HFFc6 (cell line): ENCODE results near the gene PCP4L1. TPM values are rescaled to one million over a fixed set of nuclear protein-coding genes. Genes with fewer than 3 reads are reported as not detected.

Experiments used
- DNase-seq: peaks from one replicate; pipeline ENCODE4 v3.0.0-alpha.2; 2018
- H3K27ac Mint-ChIP-seq: 2 replicates; pipeline ENCODE4 v1.8.0; 2020; ENCODE audit warnings: mild to moderate bottlenecking, mixed read lengths
- H3K27me3 Mint-ChIP-seq: 2 replicates; pipeline ENCODE4 v1.8.0; 2021; ENCODE audit warnings: mild to moderate bottlenecking, moderate library complexity, mixed read lengths; ENCODE audit not compliant: insufficient read depth
- H3K36me3 Mint-ChIP-seq: 2 replicates; pipeline ENCODE4 v1.8.0; 2021; ENCODE audit warnings: low read depth, mixed read lengths
- H3K4me1 Mint-ChIP-seq: 2 replicates; pipeline ENCODE4 v1.8.0; 2020; ENCODE audit warnings: low read depth, mixed read lengths
- H3K4me3 Mint-ChIP-seq: 2 replicates; pipeline ENCODE4 v1.8.0; 2020; ENCODE audit warnings: mild to moderate bottlenecking, moderate library complexity, mixed read lengths
- H3K9me3 Mint-ChIP-seq: 2 replicates; pipeline ENCODE4 v1.8.0; 2020; ENCODE audit warnings: mild to moderate bottlenecking, mixed read lengths
- CTCF ChIP-seq: fragments of 200-600 bp; sonication (generic); IDR thresholded peaks from 2 replicates; pipeline ENCODE4 v1.5.0; 2021; ENCODE audit warnings: antibody characterized with exemption, mild to moderate bottlenecking
- total RNA-seq, 6 experiments: library from RNA; stranded (reverse); fragmentation: NEBNext Ultra II Directional; extraction: Animal tissue kit (Norgen Biotek cat#: 25700); gene quantifications; 2 replicates in 1 of 6; 3 replicates in 5 of 6; pipeline ENCODE4 v1.2.3, GENCODE V29; 2021

Gene PCP4L1
- total RNA-seq, 6 experiments from 2014 or later, result not detected

DNA sequence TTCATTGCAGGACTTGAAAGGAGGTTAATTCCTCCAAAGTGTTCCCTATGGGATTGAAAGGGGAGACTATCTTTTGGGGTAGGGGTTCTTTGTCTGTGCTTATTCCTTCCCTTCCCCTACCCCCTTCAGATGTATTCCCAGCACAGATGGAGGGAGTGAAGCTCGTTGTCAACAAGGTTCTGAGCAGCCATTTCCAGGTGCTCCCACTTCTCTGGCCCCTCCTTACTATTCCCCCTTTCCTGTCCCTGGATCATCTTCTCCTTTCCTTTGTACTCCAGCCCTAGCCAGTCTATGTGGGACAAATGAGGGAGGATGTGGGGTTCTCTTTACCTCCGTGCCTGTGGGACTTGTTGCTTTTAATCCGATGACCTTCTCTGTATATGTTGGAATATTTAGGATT lies 31.8 kb upstream of the PCP4L1 start:
- TF ChIP-seq CTCF, result no peak
- H3K9me3 Mint-ChIP-seq, result no peaks in the 10 kb centered on the region

GRCh38 chr1:161227196-161227871 lies 31.2 kb upstream of the PCP4L1 start:
- TF ChIP-seq CTCF, result peak; percentile 98
- peak overlapping the region; percentile 99 for H3K4me3 Mint-ChIP-seq
- peak overlapping the region; percentile 92 for H3K27ac Mint-ChIP-seq
- H3K9me3 Mint-ChIP-seq, result no peaks in the 10 kb centered on the region
- peaks cover 1% of the 10 kb centered on the region for H3K27me3 Mint-ChIP-seq
- peaks cover 29% of the 10 kb centered on the region for H3K4me1 Mint-ChIP-seq
- DNase-seq, result peak; percentile 71
- H3K36me3 Mint-ChIP-seq, result peaks cover 5% of the 10 kb centered on the region; the same call in 1 of the 2 replicates

More for the DNA sequence above, 31.8 kb upstream of the PCP4L1 start:
- DNase-seq, result no peak
- peaks cover 3% of the 10 kb centered on the region for H3K27me3 Mint-ChIP-seq
- peak overlapping the region; percentile 99 for H3K4me3 Mint-ChIP-seq
- peak overlapping the region; percentile 92 for H3K27ac Mint-ChIP-seq
- H3K4me1 Mint-ChIP-seq, result peaks cover 29% of the 10 kb centered on the region
- H3K36me3 Mint-ChIP-seq, result peaks cover 5% of the 10 kb centered on the region; the same call in 1 of the 2 replicates

GRCh38 chr1:161228032-161228431 lies 30.5 kb upstream of the PCP4L1 start:
- H3K27ac Mint-ChIP-seq, result peak overlapping the region; percentile 52
- no peak for TF ChIP-seq CTCF
- no peak overlapping the region for H3K4me3 Mint-ChIP-seq
- peaks cover 29% of the 10 kb centered on the region for H3K4me1 Mint-ChIP-seq
- H3K27me3 Mint-ChIP-seq, result no peaks in the 10 kb centered on the region; the same call in none of the 2 replicates
- no peak for DNase-seq
- H3K36me3 Mint-ChIP-seq, result peaks cover 5% of the 10 kb centered on the region; the same call in 1 of the 2 replicates
- H3K9me3 Mint-ChIP-seq, result no peaks in the 10 kb centered on the region

DNA sequence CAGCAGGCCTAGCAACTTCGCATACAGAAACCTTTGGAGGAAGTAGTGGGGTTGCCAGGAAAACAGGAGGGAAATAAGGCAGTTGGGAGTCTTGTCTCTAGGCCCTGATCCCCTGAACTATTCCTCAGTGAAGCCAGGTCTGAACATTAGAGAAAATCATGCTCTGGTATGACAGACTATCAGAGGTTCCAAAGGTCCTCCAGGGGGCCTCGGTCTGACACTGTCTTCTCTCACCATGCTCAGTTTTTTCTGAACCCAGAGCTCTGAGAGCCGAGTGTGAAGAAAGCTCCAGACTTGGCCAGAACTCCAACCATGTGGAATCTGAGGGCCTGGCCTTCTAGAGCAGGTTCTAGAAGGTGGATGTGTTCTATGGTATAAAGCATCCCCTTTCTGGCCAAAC lies 28.6 kb upstream of the PCP4L1 start:
- TF ChIP-seq CTCF, result peak; percentile 51
- H3K4me1 Mint-ChIP-seq, result peaks cover 29% of the 10 kb centered on the region
- peaks cover 3% of the 10 kb centered on the region for H3K27me3 Mint-ChIP-seq
- peaks cover 5% of the 10 kb centered on the region; the same call in 1 of the 2 replicates for H3K36me3 Mint-ChIP-seq
- H3K9me3 Mint-ChIP-seq, result no peaks in the 10 kb centered on the region
- DNase-seq, result no peak
- no peak overlapping the region for H3K27ac Mint-ChIP-seq
- no peak overlapping the region for H3K4me3 Mint-ChIP-seq

DNA sequence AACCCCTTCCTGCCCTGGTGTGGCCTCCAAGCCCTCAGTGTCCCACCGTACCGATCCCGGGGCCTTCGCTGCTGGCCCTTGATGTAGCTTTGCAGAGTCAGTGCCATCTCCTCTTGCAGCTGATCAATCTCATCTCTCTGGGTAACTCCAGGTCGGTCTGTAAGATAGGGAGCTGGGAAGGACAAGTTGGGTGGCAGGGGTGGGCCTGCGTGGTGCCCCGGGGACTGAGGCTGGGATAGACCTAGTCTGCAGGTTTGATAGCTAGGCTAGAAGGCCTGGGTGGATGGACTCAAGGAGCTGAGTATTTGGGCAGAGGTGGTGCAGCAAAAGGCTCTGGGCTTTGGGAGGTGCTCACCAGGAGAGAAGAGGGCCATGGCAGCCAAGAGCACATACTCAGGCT lies 27.8 kb upstream of the PCP4L1 start:
- Mint-ChIP-seq H3K27me3 (peaks cover 3% of the 10 kb centered on the region), H3K36me3 (peaks cover 5% of the 10 kb centered on the region; the same call in 1 of the 2 replicates), H3K4me3 (no peak overlapping the region), H3K9me3 (no peaks in the 10 kb centered on the region), H3K27ac (no peak overlapping the region), H3K4me1 (peaks cover 23% of the 10 kb centered on the region)
- DNase-seq, result no peak
- no peak for TF ChIP-seq CTCF
